ENCODE measurements around the gene MALT1.

MALT1 gene

GRCh38 chr18:58661423-58661822 is 9.8 kb upstream of the MALT1 start:
- no peaks in the 10 kb centered on the region for H3K27me3 ChIP-seq (ENCODE audit: low read depth)
- no peaks in the 10 kb centered on the region for H3K36me3 ChIP-seq (replicated peaks)
- H3K4me1 ChIP-seq, result no peaks in the 10 kb centered on the region
- no peaks in the 10 kb centered on the region for H3K9me3 ChIP-seq
- no peak overlapping the region for H3K4me3 ChIP-seq
- no peak for DNase-seq (ENCODE audit: low spot score in 2 of 2)
- in situ Hi-C loops (cut with MboI; ENCODE audit: low sequenced_read_pairs), result no loop called here

GRCh38 chr18:58662118-58662517 is 9.1 kb upstream of the MALT1 start:
- Histone ChIP-seq H3K27me3 (ENCODE audit: low read depth) (no peaks in the 10 kb centered on the region), H3K4me1 (no peaks in the 10 kb centered on the region), H3K4me3 (no peak overlapping the region), H3K9me3 (no peaks in the 10 kb centered on the region), H3K36me3 (replicated peaks) (no peaks in the 10 kb centered on the region)
- no peak for DNase-seq (ENCODE audit: low spot score in 2 of 2)
- in situ Hi-C loops (cut with MboI; ENCODE audit: low sequenced_read_pairs), result no loop called here

- in situ Hi-C loops (cut with MboI; ENCODE audit: low sequenced_read_pairs), result no loop called here
- peaks cover 5% of the 10 kb centered on the region; the same call in 1 of the 2 replicates for H3K4me1 ChIP-seq
- no peak for DNase-seq (ENCODE audit: low spot score in 2 of 2)
- no peaks in the 10 kb centered on the region for H3K36me3 ChIP-seq (replicated peaks)
- H3K27me3 ChIP-seq (ENCODE audit: low read depth), result no peaks in the 10 kb centered on the region
- H3K9me3 ChIP-seq, result no peaks in the 10 kb centered on the region
- H3K4me3 ChIP-seq, result no peak overlapping the region
Measured at GRCh38 chr18:58666176-58666575, 5.1 kb upstream of the MALT1 start.

- H3K9me3 ChIP-seq, result no peaks in the 10 kb centered on the region
- H3K27me3 ChIP-seq (ENCODE audit: low read depth), result no peaks in the 10 kb centered on the region
- peaks cover 11% of the 10 kb centered on the region for H3K4me1 ChIP-seq
- H3K36me3 ChIP-seq (replicated peaks), result no peaks in the 10 kb centered on the region
- in situ Hi-C loops (cut with MboI; ENCODE audit: low sequenced_read_pairs), result no loop called here
- DNase-seq (ENCODE audit: low spot score in 2 of 2), result no peak
- no peak overlapping the region for H3K4me3 ChIP-seq
Measured at GRCh38 chr18:58668211-58668610, 3.1 kb upstream of the MALT1 start.

- H3K4me1 ChIP-seq, result peaks cover 11% of the 10 kb centered on the region
- in situ Hi-C loops (cut with MboI; ENCODE audit: low sequenced_read_pairs), result no loop called here
Measured at GRCh38 chr18:58668897-58669296, 2.4 kb upstream of the MALT1 start.

GRCh38 chr18:58669731-58670378 is 1.4 kb upstream of the MALT1 start:
- in situ Hi-C loops (cut with MboI; ENCODE audit: low sequenced_read_pairs), result no loop called here
- Histone ChIP-seq H3K4me1 (peaks cover 13% of the 10 kb centered on the region), H3K36me3 (replicated peaks) (no peaks in the 10 kb centered on the region), H3K9me3 (no peaks in the 10 kb centered on the region), H3K4me3 (no peak overlapping the region), H3K27me3 (ENCODE audit: low read depth) (no peaks in the 10 kb centered on the region)
- DNase-seq (ENCODE audit: low spot score in 2 of 2), result no peak

More at GRCh38 chr18:58668897-58669296, 2.4 kb upstream of the MALT1 start:
- Histone ChIP-seq H3K4me3 (no peak overlapping the region), H3K27me3 (ENCODE audit: low read depth) (no peaks in the 10 kb centered on the region), H3K36me3 (replicated peaks) (no peaks in the 10 kb centered on the region), H3K9me3 (no peaks in the 10 kb centered on the region)
- no peak for DNase-seq (ENCODE audit: low spot score in 2 of 2)

GRCh38 chr18:58670404-58671110 is 708 bp upstream of the MALT1 start:
- Histone ChIP-seq H3K27me3 (ENCODE audit: low read depth) (no peaks in the 10 kb centered on the region), H3K9me3 (no peaks in the 10 kb centered on the region), H3K4me1 (peaks cover 14% of the 10 kb centered on the region), H3K4me3 (peak overlapping the region; percentile 57), H3K36me3 (replicated peaks) (no peaks in the 10 kb centered on the region)
- DNase-seq (ENCODE audit: low spot score in 2 of 2), result no peak
- in situ Hi-C loops (cut with MboI; ENCODE audit: low sequenced_read_pairs), result no loop called here

GRCh38 chr18:58671632-58672564 is 633 bp downstream of the MALT1 start:
- H3K4me1 ChIP-seq, result peaks cover 14% of the 10 kb centered on the region
- in situ Hi-C loops (cut with MboI; ENCODE audit: low sequenced_read_pairs), result no loop called here
- peak; percentile 44 to 62 for DNase-seq (ENCODE audit: low spot score in 2 of 2)
- H3K36me3 ChIP-seq (replicated peaks), result no peaks in the 10 kb centered on the region
- H3K27me3 ChIP-seq (ENCODE audit: low read depth), result no peaks in the 10 kb centered on the region
- peak overlapping the region; percentile 57 for H3K4me3 ChIP-seq
- no peaks in the 10 kb centered on the region for H3K9me3 ChIP-seq

GRCh38 chr18:58674159-58674558 is 2.9 kb downstream of the MALT1 start:
- no peaks in the 10 kb centered on the region for H3K9me3 ChIP-seq
- DNase-seq (ENCODE audit: low spot score in 2 of 2), result no peak
- no peaks in the 10 kb centered on the region for H3K36me3 ChIP-seq (replicated peaks)
- in situ Hi-C loops (cut with MboI; ENCODE audit: low sequenced_read_pairs), result no loop called here
- no peaks in the 10 kb centered on the region for H3K27me3 ChIP-seq (ENCODE audit: low read depth)
- H3K4me3 ChIP-seq, result no peak overlapping the region
- peaks cover 14% of the 10 kb centered on the region for H3K4me1 ChIP-seq

GRCh38 chr18:58674863-58675472 is 3.7 kb downstream of the MALT1 start:
- Histone ChIP-seq H3K4me1 (peaks cover 14% of the 10 kb centered on the region), H3K36me3 (replicated peaks) (no peaks in the 10 kb centered on the region), H3K27me3 (ENCODE audit: low read depth) (no peaks in the 10 kb centered on the region), H3K9me3 (no peaks in the 10 kb centered on the region), H3K4me3 (no peak overlapping the region)
- in situ Hi-C loops (cut with MboI; ENCODE audit: low sequenced_read_pairs), result no loop called here
- DNase-seq (ENCODE audit: low spot score in 2 of 2), result no peak

- H3K4me1 ChIP-seq, result peaks cover 9% of the 10 kb centered on the region
- H3K27me3 ChIP-seq (ENCODE audit: low read depth), result no peaks in the 10 kb centered on the region
- H3K4me3 ChIP-seq, result no peak overlapping the region
- H3K36me3 ChIP-seq (replicated peaks), result no peaks in the 10 kb centered on the region
- DNase-seq (ENCODE audit: low spot score in 2 of 2), result no peak
- no peaks in the 10 kb centered on the region for H3K9me3 ChIP-seq
- in situ Hi-C loops (cut with MboI; ENCODE audit: low sequenced_read_pairs), result no loop called here
Measured at GRCh38 chr18:58676270-58676669, 5.0 kb downstream of the MALT1 start.

- H3K4me3 ChIP-seq, result no peak overlapping the region
- no peaks in the 10 kb centered on the region; the same call in 1 of the 2 replicates for H3K4me1 ChIP-seq
- in situ Hi-C loops (cut with MboI; ENCODE audit: low sequenced_read_pairs), result no loop called here
- H3K27me3 ChIP-seq (ENCODE audit: low read depth), result no peaks in the 10 kb centered on the region
- peaks cover 6% of the 10 kb centered on the region; the same call in 1 of the 2 replicates for H3K36me3 ChIP-seq (replicated peaks)
- DNase-seq (ENCODE audit: low spot score in 2 of 2), result peak in 1 of 2 experiments; percentile 22
- no peaks in the 10 kb centered on the region for H3K9me3 ChIP-seq
Measured at GRCh38 chr18:58682429-58683069, 11.3 kb downstream of the MALT1 start.

GRCh38 chr18:58687871-58688308 is 16.6 kb downstream of the MALT1 start:
- no peaks in the 10 kb centered on the region for H3K4me1 ChIP-seq
- H3K9me3 ChIP-seq, result no peaks in the 10 kb centered on the region
- H3K4me3 ChIP-seq, result no peak overlapping the region
- no peak for DNase-seq (ENCODE audit: low spot score in 2 of 2)
- in situ Hi-C loops (cut with MboI; ENCODE audit: low sequenced_read_pairs), result no loop called here
- no peaks in the 10 kb centered on the region for H3K27me3 ChIP-seq (ENCODE audit: low read depth)
- H3K36me3 ChIP-seq (replicated peaks), result peaks cover 4% of the 10 kb centered on the region; the same call in 1 of the 2 replicates
